NCI-H2171 treated with DMSO at 0.1 percent for 48 hours (cell line): ENCODE results near the gene RPL7L1.

Experiments
- DNase-seq: peaks from one replicate; lab custom pipeline; 2025; lab: John Stamatoyannopoulos, UW

The RPL7L1 gene

DNA sequence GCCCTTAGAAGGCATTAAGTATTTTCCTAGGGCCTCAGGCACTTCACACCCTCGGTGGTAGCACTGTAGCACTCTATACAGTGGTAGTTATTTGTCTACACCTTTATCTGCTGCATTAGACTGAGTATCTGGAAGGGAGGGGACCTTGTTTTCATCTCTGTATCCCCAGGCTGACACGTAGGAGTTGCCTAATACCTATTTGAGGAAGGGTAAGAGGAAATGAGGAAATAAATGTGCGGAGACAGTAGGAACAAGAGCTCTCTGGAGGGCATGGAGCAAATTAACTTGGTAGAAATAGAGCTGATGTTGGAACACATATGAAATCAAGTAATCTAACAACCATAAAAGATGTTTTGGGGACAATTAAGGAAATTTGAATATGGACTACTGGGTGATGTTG is 53.8 kb downstream of the RPL7L1 start:
- no peak for DNase-seq

DNA sequence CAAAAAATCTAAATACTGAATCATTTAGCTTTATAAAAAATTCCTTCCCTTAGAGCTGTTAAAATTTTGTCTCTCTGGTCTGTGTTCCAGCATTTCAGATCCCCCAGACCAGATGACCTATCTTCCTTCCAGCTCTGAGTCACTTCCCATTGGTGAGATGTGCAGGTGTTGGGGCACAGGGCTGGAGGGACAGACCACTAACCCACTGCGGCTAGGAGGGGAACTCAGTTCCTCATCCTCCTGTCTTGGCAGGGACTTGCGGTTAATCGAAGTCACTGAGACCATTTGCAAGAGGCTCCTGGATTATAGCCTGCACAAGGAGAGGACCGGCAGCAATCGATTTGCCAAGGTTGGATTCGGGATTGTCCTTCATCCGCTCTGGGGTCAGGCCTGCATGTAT is 55.9 kb downstream of the RPL7L1 start:
- DNase-seq, result no peak

DNA sequence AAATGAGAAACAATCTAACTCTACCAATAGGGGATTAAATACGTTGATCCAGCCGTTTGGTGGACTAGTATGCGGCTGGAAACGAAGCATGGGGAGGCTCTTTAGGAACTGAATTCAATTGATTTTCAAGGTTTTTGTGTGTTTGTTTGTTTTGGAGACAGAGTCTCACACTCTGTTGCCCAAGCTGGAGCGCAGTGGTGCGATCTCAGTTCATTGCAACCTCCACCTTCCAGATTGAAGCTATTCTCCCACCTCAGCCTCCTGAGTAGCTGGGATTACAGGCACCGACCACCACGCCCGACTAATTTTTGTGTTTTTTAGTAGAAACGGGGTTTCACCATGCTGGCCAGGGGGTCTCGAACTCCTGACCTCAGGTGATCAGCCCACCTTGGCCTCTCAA is 57.0 kb downstream of the RPL7L1 start:
- DNase-seq, result no peak

DNA sequence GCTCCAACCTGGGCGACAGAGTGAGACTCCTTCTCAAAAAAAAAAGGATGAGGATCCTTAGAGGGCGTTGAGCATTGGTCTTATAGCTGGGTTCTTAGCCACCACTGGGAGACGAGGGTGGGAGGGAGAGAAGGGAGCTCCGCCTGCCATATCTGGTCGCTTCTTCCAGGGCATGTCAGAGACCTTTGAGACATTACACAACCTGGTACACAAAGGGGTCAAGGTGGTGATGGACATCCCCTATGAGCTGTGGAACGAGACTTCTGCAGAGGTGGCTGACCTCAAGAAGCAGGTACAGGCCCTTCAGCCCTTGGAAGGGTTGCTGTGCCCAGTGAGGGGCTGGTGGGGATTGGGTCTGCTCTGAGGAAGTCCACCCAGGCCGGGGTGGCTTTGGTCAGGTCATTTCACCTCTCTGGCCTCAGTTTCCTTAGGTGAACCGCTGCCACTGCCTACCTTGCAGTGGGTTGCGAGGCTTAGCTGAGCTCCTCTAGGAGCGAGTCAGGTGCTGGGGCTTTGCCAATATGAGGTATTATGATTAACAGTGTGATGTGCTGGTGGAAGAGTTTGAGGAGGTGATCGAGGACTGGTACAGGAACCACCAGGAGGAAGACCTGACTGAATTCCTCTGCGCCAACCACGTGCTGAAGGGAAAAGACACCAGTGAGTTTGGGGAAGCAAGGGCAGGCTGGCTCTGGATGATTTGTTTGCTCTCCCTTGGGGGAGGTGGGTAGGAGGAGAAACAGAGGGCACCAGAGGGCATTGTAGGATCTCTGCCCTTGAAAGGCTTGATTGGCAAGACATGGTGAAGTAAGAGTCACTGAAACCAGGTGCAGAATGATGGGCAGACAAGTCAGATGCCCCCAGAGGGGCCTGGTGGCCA is 58.4 kb downstream of the RPL7L1 start:
- DNase-seq, result no peak

- DNase-seq, result no peak
Observed at GRCh38 chr6:42938428-42938796, 59.0 kb downstream of the RPL7L1 start.

DNA sequence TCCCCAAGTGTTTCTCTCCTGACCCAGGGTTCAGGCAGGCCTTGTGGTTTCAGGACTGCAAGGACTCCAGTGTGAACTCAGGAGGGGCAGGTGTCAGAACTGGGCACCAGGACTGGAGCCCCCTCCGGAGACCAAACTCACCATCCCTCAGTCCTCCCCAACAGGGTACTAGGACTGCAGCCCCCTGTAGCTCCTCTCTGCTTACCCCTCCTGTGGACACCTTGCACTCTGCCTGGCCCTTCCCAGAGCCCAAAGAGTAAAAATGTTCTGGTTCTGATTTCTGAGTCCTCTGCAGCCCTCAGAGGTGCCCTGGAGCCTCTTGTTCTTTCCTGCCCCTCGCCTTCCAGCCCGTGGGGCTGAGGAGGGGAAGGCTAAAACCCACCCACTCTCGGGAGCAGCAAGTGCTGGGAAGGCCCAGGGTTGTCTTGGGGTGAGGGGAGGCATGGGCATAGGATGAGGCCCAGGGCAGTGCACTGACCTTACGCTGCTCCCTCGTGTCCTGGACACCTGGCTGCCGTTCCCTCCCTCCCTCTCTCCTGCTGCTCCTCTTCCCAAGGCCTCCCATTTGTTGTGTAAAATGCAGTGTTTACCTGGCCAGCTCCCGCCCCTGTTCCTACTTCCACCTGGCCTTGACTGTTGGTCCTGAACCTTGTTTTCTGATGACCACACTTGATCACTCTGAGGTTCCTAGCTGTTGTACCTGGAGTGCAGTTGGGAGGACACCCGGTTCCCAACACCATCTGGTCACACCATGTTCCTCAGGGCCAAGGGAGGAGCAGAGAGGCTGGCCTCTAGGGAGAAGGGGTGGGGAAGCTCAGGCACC is 59.8 kb downstream of the RPL7L1 start:
- DNase-seq, result no peak
